NCI-H187 treated with DMSO at 0.1 percent for 48 hours (cell line): ENCODE results near the gene FKBP4.

Experiments used
- DNase-seq: peaks from one replicate; lab custom pipeline; 2025; lab: John Stamatoyannopoulos, UW

Gene FKBP4

DNA sequence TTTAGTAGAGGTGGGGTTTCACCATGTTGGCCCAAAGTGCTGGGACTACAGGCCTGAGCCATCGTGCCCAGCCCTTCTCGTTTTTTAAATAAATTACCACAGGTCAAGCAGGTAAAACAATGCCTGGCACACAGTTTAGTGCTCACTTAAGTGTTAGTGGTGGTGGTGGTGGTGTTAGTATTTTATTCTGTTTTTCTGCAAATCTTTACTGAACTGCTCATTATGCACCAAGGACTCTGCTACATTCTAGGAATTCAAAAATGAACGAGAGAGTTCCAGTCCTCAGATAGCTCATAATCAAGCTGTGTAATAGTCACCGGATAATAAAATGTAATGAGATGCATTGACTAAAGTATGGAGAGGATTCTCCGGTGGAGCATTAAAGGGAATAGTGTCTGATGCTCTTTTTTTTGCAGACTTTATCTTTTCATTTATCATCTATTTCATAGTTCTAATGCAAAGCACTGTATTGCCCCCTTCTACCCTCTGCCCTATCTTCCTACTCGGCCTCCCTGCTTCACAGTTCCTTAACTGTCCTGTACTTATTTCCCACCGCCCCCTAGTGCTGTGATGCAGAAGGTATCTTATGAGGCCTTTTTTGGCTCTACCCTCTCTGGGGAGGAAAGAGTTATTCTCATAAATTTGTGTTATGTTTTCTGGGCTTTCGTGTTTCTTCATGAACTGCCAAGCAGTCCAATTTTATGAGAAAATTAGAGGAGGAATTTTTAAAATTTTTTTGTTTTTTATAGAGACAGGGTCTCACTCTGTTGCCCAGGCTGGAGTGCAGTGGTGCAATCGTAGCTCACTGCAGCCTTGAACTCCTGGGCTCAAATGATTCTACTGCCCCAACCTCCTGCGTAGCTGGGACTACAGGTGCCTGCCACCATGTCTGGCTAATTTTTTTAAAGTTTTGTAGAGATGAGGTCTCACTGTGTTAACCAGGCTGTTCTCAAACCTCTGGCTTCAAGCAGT is 18.7 kb downstream of the FKBP4 start:
- DNase-seq, result no peak

DNA sequence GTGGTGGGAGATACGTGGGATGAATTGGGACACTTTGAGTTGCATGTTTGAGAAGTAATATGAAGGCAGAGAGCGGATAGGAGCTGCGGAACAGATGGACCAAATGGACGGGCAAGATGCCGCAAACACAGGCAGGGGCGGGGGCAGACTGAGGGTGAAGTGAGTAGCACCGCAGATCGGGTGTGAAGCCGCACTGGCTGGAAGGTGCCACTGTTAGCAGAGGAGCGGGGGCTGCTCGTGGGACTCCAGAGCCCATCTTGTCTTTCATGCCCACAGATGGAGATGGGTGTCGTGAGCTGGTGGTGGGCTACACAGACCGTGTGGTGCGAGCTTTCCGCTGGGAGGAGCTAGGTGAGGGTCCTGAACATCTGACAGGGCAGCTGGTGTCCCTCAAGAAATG is 25.0 kb downstream of the FKBP4 start:
- DNase-seq, result no peak

DNA sequence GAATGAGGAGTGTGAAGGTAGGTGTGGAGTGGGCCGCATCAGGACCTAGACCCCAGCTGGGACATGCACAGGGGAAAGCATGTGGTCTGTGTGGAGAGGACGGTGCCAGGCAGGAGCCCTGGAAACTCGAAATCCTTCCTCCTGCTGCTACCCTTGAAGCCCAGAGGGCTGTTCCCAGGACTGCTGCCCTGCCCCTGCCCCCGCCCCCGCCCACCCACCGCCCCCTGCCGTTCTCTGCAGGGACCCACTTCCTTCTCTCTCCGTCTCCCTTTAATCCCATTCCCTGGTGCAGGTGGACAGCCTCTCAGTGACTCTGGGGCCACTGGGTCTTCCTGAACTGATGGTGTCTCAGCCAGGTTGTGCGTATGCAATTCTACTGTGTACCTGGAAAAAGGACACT is 25.7 kb downstream of the FKBP4 start:
- DNase-seq, result no peak

DNA sequence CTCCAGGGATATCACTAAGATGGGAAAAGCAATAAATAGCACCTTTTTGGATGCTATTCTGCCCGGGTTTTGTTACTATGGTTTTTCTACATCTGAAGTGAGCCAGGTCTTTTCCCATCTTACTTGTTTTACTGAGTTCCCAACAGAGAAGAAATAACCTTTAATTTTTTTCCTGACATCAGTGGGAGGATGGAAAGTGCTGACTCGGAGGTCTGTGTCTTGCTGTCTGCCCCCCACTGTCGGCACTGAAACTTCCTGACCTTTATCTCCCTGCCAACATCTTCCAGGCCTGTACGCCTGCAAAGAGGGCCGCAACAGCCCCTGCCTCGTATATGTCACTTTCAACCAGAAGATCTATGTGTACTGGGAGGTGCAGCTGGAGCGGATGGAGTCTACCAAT is 28.7 kb downstream of the FKBP4 start:
- no peak for DNase-seq

DNA sequence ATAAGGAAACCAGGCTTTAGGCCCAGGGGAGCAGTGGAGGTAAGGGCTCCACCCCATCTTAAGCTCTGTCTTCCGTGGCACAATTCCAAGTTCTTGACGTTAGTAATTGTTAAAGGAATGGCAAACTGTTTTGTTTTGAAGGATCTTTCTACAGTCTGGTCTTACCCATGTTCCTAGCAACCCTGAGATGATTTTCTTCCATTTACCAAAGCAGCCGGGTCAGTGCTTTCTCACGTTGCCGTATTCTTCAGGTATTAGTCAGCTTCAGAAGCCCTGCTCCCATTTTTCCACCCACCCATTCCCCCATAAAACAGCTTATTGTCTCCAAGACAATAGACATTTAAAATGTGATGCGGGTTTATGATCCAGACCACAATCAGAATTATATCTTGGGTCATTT is 29.8 kb downstream of the FKBP4 start:
- DNase-seq, result no peak

DNA sequence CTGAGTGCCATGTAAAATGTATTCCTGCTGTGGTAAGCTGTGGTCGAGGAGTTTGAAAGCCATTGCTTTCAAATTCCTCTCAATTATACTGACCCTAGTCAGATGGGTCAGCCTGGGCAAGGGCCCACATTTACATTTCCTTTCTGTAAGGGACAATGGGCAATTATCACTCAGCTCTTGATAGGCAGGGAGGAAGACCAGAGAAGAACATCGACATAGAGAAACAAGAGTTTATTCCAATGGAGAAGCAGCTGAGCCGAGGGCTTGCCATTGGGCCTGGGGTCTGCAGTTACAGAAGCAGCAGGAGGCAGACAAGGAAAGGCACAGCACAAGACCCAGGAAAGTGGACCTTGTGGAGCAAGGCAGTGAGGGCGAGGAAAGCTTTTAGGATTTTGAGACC is 30.4 kb downstream of the FKBP4 start:
- no peak for DNase-seq

DNA sequence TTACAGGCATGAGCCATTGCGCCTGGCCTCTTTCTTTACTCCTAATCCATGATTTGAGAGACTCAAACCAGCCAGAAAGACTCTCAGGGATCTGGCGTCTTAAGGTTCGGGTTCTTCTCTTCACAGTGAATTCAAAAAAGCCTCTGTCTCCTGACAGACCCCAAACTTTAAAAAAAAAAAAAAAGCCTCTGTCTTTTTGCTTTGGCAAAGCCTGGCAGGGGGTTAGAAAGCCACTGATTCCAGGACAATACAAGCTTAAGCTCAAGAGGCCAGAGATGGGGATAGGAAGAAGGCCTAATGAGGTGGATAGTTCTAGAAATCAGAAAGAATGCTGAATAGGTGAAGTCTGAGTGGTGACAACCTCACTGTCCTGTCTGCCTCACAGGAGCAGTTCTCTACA is 31.3 kb downstream of the FKBP4 start:
- no peak for DNase-seq

DNA sequence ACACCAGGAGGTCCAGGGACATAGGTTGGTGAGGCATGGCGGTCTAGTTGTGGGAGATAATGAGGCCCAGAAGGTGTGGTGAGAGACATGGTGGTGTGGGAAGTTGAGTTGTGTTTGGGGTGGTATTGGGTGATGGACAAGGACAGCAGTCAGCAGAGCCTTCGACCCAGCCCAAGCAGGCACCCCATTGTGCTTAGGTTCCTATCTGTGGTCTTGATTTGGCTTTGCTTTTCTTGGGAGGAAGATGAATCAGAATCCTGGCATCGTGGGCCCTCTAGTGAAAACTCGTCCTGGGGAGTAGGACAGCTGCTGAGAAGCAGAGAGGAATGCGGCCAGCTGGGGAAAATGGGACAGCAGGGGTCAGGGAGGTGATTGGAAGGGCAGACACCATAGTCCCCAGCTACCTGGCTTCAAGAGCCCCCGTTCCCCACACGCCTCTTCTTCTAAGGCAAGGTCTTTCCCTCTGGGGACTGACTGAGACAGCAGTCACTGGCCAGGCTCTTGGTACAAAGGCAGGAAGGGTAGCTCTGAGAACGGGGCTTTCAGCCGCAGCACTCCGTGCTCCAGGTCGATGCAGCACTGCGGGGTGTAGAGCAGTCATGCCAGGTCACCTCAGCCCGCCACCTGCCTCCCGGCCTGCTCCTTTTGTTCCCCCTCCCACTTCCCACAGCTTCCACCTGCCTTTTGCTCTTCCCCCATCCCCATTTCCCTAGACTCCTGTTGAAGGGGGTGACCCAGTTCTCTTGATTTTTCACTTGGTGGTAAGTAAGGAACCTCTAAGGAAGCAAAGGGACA is 32.1 kb downstream of the FKBP4 start:
- no peak for DNase-seq

DNA sequence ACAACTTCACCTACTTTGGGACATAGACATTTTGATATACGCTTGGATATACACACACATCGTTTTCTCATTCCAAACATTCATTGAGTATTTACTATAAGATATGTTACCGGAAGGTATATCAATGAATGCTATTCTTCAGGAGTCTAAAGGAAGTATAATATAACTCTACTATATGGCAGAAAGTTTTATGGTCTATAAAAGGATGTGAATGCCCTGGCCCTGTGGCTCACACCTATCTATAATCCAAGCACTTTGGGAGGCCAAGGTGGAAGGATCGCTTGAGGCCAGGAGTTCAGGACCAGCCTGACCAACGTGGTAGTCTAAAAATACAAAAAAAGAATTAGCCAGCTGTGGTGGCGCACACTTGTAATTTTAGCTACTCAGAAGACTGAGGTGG is 34.5 kb downstream of the FKBP4 start:
- no peak for DNase-seq

DNA sequence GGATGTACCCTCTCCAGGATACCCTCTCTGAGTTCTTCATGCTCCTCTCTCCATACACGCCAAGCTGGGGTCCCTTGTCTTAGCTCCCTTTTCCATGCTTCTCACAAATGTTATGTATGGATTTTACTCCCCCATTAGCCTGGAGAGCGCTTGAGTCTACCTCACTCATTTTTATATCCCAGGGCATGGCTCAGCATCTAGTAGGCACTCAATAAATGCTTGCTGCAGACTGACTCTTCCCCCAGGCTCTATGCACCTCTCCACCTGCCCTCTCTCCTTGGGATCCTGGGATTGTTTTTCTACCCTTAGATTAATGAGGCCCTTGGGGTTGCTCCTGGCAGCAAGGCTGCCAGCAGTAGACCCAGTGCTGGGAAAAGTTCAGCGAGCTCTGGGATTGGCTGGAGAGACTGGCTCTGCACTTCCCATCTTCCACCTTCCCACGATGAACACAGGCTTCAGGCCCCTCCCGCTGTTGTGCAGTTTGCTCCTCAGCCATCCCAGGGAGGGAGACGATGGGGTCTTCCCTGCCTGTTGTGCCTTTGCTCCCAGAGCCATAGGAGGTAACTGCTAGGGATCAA is 37.9 kb downstream of the FKBP4 start:
- DNase-seq, result no peak

DNA sequence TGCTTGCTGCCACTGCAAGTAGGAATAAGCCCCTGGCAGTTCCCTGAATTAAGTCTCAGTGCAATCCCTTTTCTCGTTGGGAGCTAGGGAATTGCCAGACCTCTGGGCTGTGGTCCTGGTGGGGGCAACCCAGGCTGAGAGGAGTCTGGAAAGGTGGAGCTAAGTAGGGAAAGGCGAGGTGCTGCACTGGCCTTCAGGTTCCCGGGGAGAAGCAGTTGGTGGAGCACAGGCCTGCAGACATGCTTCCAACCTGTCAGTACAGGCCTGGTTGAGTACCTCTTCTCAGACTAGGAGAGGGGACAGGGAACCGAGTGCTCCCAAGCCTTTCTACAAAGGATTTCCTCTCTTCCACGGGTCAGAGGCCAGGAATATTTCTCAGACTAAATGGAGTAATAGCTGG is 38.6 kb downstream of the FKBP4 start:
- DNase-seq, result no peak

DNA sequence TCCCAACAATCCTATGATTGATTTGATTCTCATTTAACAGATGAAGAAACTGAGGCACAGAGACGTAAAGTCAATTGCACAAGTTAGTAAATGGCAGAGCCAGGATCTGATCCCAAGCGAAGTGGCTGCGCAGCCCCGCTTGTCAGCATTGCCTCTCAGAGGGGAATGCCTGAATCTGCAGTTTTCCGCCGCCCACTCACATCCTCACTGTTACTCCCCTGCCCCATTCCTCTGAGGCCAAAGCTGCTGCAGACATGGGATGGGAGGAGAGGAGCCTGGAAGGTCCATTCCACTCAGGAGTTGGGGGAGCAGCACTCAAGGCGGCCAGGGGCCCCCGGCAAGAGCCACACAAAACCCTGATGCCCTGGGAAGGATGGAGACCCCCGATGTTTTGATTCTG is 39.0 kb downstream of the FKBP4 start:
- no peak for DNase-seq

DNA sequence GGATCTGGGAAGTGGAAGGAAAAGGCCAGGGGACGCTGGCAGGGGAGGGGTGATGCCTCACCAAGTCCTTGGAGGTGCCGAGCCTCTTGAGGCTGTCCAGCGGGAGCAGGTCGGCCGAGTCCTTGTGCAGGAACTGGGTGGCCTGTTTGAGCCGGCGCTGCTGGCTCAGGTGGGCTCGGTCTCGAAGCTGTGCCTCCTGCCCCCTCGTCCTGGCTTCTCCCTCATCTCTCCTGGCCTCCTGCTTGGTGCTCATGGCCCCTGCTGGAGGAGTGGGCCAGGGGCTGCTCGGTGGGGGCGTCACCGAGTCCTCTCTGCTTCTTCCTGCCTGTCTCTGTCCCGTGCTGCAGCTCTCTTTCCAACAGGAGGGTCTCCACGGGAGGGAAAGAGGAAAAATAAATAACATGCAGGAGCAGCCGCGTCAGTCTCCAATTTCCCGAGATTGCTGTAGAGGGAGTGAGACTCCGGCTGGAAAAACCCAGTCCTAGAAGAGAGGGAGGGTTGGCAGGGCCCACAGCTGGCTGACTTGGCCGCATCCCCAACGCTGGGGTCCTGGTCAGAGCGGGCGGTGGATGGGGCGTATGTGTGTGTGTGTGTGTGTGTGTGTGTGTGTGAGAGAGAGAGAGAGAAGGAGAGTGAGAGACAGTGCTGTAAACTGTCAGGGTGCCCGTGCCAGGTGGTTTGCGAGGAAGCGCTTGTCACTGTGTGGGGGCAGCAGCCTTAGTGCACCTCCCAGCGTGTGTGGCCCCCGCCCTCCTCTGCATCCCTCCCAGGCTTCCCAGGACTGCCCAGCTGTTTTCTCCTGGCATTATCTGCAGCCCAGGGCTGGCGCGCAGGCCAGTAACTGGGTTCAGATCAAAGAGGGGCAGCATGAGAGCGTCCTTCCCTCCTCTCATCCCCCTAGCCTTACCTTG is 40.1 kb downstream of the FKBP4 start, which contains the start of gene NRIP2:
Gene NRIP2 (minus strand): TSS at position 455 of the 911 bp plus-strand sequence. CDS start 52 bp downstream, at position 403.
- DNase-seq, result no peak

DNA sequence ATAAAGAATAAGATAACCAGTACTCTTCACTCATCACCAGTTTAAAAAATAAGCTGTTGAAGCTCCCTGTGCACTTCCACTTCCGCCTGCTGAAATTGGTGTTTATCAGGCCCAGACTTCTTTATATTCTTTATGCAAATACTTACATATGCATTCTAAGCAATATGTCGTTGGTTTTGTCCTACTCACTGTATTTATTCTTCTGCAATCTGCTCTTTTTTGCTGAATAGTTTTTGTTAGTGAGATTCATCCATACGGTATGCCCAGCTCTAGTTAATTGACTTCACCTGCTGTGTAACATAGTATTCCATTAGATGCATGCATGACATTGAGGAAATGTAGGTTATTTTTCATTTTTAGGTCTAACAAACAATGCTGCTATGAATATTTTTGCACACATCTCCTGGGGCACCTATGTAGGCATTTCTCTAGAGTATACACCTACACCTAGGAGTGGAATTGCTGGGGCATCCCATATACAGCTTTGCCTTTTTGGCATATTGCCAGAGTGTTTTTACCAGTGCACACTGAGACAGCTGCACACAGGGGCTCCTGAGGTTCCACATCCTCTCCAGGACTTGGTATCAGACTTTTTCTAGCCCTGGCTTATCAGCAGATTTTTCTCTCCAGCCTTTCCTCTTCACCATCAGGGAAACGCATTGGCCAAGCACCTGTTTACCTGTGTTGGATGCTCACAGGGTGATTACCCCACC is 41.1 kb downstream of the FKBP4 start:
- DNase-seq, result no peak

DNA sequence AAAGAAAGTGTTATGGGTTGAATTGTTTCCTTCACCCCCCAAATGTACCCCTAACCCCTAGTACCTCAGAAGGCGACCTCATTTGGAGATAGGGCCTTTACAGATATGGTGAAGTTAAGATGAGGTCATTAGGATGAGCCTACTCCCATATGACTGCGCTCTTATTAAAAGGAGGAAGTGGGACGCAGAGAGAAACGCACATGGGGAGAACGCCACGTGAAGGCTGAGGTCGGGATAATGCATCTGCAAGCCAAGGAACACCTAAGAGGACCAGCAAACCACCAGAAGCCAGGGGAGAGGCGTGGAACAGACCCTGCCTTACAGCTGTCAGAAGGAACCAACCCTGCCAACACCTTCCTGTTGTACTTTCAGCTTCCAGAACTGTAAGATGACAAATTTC is 41.8 kb downstream of the FKBP4 start:
- no peak for DNase-seq

DNA sequence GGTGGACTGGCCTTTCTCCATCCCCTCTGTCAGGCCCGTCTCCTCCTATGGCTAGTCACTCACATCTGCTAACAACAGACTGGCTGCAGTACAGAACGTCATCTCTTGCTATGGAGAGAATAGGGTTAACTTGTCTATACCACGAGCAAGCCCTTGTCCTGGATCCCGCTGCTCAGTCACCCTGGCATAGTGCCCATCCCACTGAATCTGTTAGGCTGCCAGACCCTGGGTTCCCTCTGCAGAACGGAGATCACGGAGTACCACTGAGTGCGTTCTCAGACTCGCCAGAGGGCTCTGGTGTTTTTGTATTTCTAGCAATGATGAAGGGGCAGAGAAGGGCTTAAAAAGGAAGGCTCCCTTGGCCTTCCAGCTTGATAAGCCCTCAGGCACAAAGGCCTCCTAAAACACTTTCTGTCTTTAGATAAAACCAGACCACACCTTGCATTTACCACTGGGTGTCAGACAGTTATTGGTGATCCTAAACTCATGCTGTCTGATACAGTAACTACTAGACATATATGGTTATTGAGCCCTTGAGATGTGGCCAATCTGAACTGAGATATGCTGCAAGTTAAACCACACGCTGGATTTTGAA is 46.4 kb downstream of the FKBP4 start:
- DNase-seq, result no peak

DNA sequence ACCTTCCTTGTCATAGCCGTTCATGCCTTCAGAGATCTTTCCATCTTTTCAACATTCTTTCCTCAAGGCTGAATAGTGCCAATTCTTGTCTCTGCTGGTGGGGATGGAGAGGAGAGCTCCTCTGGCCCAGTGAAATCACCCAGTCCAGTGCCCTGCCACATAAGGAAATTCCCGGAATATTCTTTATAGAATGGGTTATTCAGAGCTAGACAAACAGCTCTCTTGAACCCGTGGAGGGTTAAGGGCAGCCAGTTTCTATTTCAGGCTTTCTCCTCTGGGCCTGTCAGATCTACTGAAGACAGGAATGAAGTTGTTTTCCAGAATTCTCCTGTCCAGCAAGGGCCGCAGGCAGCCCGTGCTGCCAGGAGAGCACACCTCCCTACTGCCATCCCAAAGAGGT is 48.2 kb downstream of the FKBP4 start:
- DNase-seq, result no peak

DNA sequence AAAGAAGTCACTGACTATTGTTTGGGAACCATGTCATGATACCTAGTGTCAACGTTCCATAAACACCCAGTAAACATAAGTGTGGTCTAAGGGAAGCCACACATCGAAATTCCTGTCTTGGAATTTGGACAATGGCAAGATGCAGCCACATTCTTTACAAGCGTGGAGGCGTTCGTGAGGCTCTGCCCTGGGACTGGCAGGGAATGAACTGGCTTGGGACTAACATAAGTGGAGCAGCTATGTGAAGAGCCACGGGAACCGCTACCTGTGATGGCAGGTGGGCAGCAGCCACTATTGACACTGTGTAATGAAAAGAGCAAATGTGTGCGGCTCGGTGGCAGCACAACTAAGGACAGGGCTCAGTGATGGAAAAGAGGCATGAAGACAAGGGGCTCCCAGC is 50.0 kb downstream of the FKBP4 start:
- no peak for DNase-seq

DNA sequence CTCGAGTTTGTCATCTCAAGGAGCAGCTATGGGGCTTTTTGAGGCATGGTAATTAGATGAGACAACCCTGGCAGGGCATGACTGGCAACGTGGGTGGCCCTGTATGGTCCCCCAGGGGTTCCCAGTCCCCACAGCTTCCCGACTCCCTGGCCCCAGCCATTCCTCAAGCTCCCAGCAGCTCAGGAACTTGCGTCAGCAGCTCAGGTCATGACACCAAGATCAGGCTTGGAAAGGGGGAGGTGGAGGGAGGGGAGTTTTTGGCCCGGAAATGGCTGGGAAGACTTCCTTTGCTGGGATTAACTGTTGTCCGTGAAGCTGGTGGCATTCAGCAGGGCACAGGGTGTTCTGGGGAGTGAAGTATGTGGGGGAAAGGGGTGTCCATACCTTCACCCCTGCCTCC is 50.5 kb downstream of the FKBP4 start:
- no peak for DNase-seq

DNA sequence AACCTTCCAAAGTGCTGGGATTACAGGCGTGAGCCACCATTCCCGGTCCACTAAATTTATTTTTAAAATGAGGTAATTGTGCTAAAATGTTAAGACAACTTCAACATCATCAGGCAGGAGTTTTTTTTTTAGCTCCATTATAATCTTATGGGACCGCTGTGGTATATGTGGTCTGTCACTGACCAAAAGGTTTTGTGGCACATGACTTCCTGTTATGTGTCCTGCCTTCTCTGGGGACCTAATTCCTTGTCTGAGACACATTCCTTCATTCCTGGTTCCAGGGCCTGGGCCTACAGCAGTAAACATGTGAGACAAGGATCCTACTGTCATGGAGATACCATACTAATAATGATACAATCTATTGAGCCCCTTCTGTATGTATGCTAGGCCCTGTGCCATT is 57.2 kb downstream of the FKBP4 start:
- DNase-seq, result no peak

DNA sequence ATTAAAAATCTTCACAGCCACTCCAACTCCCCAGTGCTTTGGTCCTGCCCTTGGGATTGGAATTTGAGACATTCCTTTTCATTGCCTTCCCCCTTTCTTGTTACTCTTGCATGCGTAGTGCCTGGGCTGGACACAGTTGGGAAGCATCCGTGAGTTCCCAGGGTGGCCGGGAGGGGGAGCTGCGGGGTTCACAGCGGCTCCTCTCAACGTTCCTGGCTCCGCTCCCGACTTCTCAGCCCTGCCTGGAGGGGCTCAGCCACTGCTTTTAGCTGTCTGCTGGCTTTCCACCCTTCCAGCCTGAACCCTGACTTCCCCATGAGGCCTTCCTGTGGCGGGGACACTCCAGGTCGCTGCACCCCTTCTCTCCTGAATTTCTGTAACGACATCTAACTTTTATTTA is 58.9 kb downstream of the FKBP4 start:
- no peak for DNase-seq
